GM12892 (cell line): ENCODE measurements around the gene OSBPL8.

Source experiments
- POLR2A ChIP-seq: IDR thresholded peaks from 2 replicates; pipeline ENCODE4 v1.6.1; 2011; ENCODE audit warnings: low read depth, low read length, control low read depth
- POLR2AphosphoS5 ChIP-seq: IDR thresholded peaks from 2 replicates; pipeline ENCODE4 v1.6.1; 2011; ENCODE audit warnings: low read depth, low read length, control low read depth
- TAF1 ChIP-seq: IDR thresholded peaks from 2 replicates; pipeline ENCODE4 v1.6.1; 2011; ENCODE audit warnings: low read depth, mild to moderate bottlenecking, control low read depth, low read length, borderline replicate concordance

DNA sequence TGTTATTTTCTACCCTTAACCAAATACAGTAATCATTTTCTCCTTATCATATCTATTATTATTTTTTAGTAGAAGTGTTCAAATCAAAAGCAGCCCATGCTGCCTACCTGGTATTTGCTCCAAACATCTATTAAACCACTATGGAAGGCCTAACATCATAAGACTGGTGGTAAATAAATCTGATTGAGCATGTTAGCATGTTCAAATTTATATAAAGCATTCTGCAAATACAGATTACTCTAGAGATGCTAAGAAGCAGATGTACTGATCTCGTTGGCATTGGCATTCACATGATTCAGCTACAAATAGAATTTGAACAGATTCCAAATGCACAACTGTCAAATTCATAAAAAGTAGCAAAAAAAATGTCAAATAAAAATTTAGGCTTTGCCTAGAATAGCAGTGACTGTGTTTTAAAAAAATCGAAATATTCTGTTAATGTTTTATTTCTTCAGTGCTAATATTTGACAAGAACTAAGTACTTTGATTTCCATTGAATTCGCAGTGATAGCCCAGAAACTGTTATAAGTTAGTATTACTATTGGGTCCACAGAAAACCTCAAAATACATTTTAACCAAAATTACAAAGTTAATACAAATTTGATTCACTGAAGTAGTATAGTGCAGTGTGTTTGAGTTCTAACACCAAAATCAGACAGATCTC is 9.4 kb upstream of the OSBPL8 start:
- TF ChIP-seq POLR2AphosphoS5 (no peak), POLR2A (no peak), TAF1 (no peak)
